22Rv1 (cell line): ENCODE data around the gene LENG8.
"Not testable (repeated sequence)": the region's sequence is repeated elsewhere in the genome, so short reads cannot be mapped to it uniquely, and the experiment has no call there.

ENCODE experiments used
- CTCF ChIP-seq: fragments of 450-650 bp; IDR thresholded peaks from 2 replicates; pipeline ENCODE4 v1.5.1; 2017; ENCODE audit warnings: mild to moderate bottlenecking
- ZFX ChIP-seq: fragments of 450-650 bp; IDR thresholded peaks from 2 replicates; pipeline ENCODE4 v1.6.1; 2017; ENCODE audit warnings: antibody characterized with exemption, borderline replicate concordance

GRCh38 chr19:54497747-54498450 lies 48.9 kb downstream of the LENG8 start:
- not testable (repeated sequence) for TF ChIP-seq CTCF, ZFX
